HG02623 (cell line): ENCODE measurements around the gene ERAP2.
"Not testable (repeated sequence)": the region's sequence is repeated elsewhere in the genome, so short reads cannot be mapped to it uniquely, and the experiment has no call there.

ENCODE experiments used
- ATAC-seq: cut with Tn5 transposase; IDR thresholded peaks from one replicate; pipeline ENCODE4 v1.9.1; 2021; ENCODE audit warnings: moderate library complexity; ENCODE audit not compliant: unreplicated experiment

ERAP2 gene

GRCh38 chr5:96876292-96876850, at the start of gene ERAP2:
Gene ERAP2 (plus strand): TSS chr5:96876500. CDS start chr5:96879686, 3,186 bp downstream.
- peak; percentile 49 for ATAC-seq

DNA sequence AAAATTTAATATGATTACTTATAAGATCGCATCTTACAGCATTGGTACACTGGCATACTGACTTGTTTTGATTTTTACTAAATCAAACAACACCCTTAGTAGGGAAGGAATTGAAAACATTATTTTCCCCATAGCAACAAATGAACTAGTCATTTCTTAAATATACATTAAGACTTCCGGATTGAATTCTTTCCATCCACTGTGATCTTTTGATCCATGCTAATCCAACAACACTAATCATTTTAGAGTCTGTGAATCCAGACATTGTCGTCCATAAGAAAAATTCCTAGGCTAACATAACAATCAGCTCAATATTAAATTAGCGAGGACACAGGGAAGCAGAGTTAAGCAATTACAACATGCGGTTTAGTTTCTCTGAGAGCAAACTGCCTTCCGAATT, 47.0 kb upstream of the ERAP2 start:
- no peak for ATAC-seq

- ATAC-seq = no peak
These were observed 42.3 kb upstream of the ERAP2 start for GRCh38 chr5:96834016-96834415.

GRCh38 chr5:96835791-96836191, 40.5 kb upstream of the ERAP2 start:
- no peak for ATAC-seq

GRCh38 chr5:96836817-96837216, 39.5 kb upstream of the ERAP2 start:
- no peak for ATAC-seq

GRCh38 chr5:96837303-96837702, 39.0 kb upstream of the ERAP2 start:
- ATAC-seq = no peak

DNA sequence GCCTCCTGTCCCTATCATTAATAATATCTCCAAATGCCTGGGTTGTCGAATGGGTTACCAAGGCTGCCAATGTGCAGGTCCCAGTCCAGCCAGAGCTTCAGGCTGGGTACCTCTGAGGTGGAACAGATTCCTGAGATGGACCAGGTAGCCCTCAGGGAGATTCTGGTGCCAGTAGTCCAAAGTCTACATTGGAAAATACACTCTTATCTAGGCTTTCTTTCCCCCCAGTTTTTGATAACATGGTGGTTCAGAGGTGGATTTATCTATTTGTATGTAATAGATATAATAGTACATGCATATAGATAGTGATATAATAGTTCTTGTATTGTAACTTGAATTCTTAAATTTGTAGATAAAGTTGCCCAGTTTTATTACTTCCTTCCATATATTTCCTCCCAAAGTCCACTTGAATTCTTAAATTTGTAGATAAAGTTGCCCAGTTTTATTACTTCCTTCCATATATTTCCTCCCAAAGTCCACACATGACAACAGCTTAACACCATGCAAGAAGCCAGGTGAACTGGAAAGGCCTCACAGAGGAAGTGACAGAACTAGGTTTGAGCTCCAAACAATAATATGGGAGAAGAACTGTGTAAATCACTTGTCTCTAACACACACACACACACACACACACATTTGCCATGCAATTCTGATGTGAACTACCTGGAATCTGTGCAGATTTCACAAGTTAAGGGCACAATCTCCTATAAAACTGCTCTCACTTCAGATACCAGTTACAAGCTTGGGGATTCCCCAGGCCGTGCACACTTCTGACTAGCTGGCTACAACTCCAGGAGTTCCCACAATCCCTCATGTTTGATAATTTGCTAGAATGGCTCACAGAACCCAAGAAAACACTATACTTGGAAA, 37.9 kb upstream of the ERAP2 start:
- no peak for ATAC-seq

- ATAC-seq = no peak
These were observed 37.2 kb upstream of the ERAP2 start for GRCh38 chr5:96839071-96839592.

DNA sequence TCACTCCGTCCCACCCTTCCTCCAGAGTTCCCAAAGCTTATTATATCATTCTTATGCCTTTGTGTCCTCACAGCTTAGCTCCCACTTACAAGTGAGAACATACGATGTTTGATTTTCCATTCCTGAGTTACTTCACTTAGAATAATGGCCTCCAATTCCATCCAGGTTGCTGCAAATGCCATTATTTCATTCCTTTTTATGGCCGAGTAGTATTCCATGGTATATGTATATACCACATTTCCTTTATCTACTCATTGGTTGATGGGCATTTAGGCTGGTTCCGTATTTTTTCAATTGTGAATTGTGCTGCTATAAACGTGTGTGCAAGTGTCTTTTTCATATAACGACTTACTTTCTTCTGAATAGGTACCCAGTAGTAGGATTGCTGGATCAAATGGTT, 34.4 kb upstream of the ERAP2 start:
- not testable (repeated sequence) for ATAC-seq

DNA sequence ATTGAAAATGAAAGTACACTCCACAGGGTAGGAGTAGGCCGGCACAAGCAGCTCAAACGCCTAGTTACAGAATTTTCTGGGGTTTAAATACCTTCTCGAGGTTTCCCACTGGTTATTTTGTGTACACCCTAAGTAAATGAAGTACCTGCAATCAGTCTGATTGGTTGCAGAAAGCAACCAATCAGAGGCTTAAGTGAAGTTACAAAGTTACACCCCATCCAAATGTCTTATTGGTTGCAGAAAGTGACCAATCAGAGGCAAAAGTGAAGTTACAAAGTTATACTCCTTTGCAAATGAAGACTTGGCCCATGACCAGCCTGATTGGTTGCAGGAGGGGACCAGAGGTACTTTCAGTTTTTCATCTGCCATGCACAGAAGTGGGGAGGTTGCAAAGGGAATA, 33.2 kb upstream of the ERAP2 start:
- no peak for ATAC-seq

DNA sequence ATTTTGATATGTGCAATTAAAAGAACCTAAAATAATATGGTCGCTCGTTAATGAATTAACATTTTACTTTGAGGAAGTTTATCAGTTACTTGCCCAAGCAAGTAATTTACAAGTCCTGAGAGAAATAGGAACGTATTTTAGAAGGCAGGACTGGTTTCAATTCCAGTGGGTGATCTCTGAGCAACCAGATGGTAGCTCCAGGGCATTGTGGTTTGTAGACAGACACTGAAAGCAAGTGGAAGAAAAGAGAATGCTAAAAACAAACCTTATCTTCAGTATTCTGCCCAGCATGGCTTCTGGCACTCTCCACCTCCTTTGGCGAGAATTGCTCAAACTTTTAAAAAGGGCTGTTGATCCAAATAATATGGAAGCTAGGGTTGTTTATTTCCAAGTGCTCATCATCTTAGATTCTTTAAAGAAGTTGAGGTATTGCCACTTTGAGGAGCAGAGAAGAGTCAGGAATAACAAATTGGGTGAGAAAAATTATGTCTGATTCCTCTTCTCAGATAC, 31.8 kb upstream of the ERAP2 start:
- no peak for ATAC-seq

DNA sequence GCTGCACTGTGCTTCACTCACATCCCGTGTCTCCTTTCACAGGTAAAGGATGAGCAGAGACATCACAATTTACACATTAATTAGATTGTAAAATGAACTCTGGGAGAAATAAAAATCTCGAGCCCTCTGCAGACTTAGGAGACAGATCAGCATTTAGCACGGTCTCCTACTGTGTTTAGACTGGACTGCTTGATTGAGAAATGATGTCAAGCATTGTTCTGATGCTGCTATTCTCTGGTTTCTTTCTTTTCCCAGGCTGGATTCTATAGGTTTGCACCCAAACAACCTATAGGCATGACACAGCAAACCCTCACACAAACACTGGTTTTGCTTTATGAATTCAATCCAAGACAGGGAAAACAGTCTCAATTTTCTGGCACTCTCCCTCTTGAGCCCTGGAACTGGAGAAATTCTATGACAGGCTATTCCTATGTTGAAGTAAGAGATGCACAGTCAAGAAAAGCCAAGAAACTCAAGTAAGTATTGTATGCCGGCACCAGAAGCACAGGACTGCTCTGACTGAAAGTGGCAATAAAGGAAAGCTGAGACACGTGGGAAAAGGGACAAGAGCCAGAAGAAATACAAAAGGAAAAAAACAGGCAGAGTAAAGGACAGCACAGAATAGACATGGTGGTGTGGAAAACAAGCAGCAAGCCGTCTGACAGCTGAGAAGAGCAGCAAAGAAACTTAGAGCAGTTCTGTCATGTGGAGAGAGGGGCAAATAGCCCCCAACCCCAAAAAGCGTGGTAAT, 24.8 kb upstream of the ERAP2 start:
- no peak for ATAC-seq

GRCh38 chr5:96852759-96853158, 23.5 kb upstream of the ERAP2 start:
- ATAC-seq = no peak

DNA sequence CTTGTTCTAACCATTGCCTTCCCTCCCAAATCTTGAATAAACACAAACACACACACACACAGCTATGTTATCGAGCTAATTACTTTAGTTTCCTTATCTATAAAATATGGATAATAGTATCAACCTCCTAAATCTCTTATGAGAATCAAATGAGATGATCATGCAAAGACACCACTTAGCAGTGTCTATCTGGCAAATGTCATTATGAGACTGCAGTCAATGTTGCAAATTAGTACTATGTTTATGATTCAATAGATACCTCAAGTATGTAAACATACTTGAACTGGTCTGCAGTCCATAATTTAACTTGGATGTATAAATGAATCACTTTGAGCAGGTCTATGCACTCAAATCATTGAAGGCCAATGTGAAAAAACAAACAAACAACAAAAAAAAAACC, 22.2 kb upstream of the ERAP2 start:
- ATAC-seq = no peak

DNA sequence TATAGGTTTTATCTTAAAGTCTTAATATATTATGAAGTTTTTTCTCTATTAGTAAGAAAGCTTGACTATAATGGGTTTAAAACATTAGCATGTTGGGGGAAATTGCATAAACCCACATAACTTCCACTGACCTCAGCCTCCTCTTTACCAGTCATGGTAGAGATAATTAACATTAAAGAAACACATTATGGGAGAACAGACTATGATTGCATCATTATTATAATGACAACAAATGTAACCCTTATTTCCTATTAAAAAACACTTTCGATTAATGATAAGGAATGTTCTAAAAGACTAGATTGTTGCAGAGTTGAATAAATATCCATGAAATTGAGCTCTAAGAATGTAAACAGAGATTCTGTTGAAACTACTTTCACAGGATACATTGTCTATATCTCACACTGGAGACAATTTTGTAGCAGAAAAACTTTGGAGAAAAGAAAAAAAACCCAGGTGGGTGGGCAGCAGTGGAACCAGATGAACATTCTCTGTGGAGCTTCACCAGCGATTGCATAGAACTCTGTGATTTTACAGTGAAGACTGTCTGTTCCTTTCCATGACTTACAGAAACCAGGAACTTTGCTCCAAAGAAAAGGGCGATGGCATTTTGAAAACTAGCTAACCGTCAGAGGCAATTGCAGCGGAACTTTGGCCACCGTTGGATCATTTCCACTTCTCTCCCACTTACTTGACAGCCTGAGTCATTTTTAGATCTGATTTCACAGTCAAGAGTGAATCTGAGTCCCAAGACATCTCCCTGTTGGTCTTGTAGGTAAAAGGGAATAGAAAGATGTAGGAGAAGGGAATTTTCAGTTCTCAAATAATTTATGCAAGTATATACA, 21.0 kb upstream of the ERAP2 start:
- ATAC-seq = no peak

DNA sequence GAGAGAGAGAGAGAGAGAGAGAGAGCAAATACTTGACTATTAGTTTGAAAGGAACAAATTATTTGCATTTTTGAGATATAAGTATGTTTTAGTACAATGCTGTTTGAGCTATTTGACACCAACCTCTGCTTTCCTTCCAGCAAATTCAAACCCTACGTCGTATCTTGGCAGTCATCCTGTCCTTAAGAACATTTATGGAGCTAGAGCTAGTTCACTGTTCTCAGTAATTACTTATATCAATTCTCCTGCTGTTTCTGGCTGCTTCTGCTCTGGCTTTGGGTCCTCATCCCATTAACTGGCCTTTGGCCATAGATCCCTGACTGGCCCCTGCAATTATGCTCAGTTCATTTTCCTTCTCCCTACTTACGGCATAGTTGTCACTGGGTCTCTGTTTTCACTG, 19.9 kb upstream of the ERAP2 start:
- no peak for ATAC-seq

- ATAC-seq = no peak
These were observed 18.8 kb upstream of the ERAP2 start for GRCh38 chr5:96857454-96857853.

- no peak for ATAC-seq
These were observed 18.4 kb upstream of the ERAP2 start for GRCh38 chr5:96857924-96858323.

DNA sequence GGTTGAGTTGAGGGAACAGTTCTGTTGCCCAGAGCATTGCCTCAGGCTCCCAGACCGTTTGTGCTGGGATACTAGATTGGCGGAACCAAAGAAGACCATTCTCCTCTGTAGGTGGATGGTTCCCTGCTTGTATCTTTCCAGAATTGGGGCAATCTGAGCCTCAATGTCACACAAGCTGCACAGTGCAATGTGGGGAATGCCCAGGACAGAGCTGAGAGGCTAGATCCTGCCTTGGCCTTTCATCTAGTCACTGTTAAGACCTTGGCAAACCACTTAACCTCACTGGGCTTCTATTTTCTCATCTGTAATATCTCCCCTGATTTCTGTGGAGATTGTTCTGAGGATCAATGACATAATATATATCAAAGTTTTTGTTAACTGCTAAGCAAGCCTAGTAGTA, 16.9 kb upstream of the ERAP2 start:
- ATAC-seq = no peak

GRCh38 chr5:96861076-96861475, 15.2 kb upstream of the ERAP2 start:
- no peak for ATAC-seq

- no peak for ATAC-seq
These were observed 13.2 kb upstream of the ERAP2 start for GRCh38 chr5:96863114-96863513.
